Effector memory CD8-positive, alpha-beta T cell (primary cell): Measurements from ENCODE around the gene UBE2QL1.

Experiments used
- ATAC-seq: fragments of 150-1000 bp; cut with Tn5 transposase; replicated peaks from 2 replicates; pipeline ENCODE4 v1.10.0; 2021; ENCODE audit warnings: mild to moderate bottlenecking, moderate library complexity
- DNase-seq, 3 experiments: peaks; one replicate each; pipeline ENCODE4 v3.0.0; 2021
- H3K27ac Mint-ChIP-seq, 2 donors: one replicate each; pipeline ENCODE4 v1.8.0; 2022; ENCODE audit warnings: mild to moderate bottlenecking in 2 of 2, mixed read lengths in 2 of 2, moderate library complexity in 2 of 2
- H3K27me3 Mint-ChIP-seq, 2 donors: one replicate each; pipeline ENCODE4 v1.8.0; 2022; ENCODE audit warnings: mixed read lengths in 2 of 2
- H3K36me3 Mint-ChIP-seq: one replicate; pipeline ENCODE4 v1.8.0; 2022; ENCODE audit warnings: mild to moderate bottlenecking, moderate library complexity, mixed read lengths; ENCODE audit not compliant: insufficient read depth
- H3K4me1 Mint-ChIP-seq, 2 donors: one replicate each; pipeline ENCODE4 v1.8.0; 2022; ENCODE audit warnings: low read depth in 2 of 2, mixed read lengths in 2 of 2
- H3K4me3 Mint-ChIP-seq, 2 donors: one replicate each; pipeline ENCODE4 v1.8.0; 2022; ENCODE audit warnings: mild to moderate bottlenecking in 2 of 2, mixed read lengths in 2 of 2, moderate library complexity in 2 of 2
- H3K9me3 Mint-ChIP-seq, 2 donors: one replicate each; pipeline ENCODE4 v1.8.0; 2022; ENCODE audit warnings: mixed read lengths in 2 of 2

UBE2QL1 gene

DNA sequence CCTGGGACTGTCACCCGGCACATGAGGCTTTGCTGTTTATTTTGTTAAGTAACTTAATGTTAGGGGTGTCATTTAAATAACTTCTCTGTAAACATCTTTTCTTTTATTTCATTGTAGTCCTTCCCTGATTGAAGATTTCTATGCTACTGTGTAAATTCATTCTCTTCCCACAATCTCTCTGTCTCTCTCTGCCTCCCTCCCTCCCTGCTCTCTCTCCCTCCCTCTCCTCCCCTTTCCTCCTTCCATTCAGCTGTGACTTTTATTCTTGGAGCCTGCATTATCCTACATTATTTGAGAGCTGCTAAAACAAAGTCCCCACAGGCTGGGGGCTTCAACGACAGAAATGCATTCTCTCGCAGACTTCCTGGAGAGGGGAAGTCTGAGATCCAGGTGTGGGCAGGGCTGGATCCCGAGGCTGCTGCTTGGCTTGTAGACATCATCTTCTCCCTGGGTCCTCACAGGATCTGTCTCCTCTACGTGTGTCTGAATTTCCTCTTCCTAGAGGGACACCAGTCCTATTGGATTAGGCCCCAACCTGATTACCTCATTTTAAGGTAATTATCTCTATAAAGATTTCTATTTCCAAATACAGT lies 18.4 kb downstream of the UBE2QL1 start:
- DNase-seq = no peak
- Mint-ChIP-seq H3K4me1 (peaks cover 0 to 3% of the 10 kb centered on the region in 2 donors), H3K36me3 (no peaks in the 10 kb centered on the region), H3K27me3 (peaks cover 30 to 66% of the 10 kb centered on the region in 2 donors), H3K9me3 (no peaks in the 10 kb centered on the region), H3K27ac (no peak overlapping the region), H3K4me3 (no peak overlapping the region)
- ATAC-seq = no peak

DNA sequence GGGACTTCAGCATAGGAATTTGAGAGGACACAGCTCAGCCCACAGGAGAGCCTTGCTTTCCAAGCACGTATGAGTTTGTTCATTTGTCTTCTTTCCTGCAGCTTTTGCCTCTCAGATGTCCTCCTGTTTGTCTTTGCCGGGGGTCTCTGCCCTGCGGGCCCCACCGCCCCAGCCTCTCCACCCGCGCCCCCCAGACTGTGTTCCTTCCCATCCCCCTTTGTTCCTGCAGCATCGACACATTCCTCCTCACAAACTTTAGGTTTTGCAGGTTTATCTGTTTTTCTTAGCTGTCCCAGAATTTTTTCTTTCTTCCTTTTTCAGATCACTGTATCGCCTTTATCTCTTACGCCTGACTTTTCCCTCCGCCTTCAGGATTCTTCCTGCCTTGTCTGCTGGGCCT lies 18.9 kb downstream of the UBE2QL1 start:
- ATAC-seq (no peak), DNase-seq (no peak)
- Mint-ChIP-seq H3K9me3 (no peaks in the 10 kb centered on the region), H3K4me1 (peaks cover 0 to 3% of the 10 kb centered on the region in 2 donors), H3K36me3 (no peaks in the 10 kb centered on the region), H3K27me3 (peaks cover 34 to 66% of the 10 kb centered on the region in 2 donors), H3K27ac (no peak overlapping the region), H3K4me3 (no peak overlapping the region)

DNA sequence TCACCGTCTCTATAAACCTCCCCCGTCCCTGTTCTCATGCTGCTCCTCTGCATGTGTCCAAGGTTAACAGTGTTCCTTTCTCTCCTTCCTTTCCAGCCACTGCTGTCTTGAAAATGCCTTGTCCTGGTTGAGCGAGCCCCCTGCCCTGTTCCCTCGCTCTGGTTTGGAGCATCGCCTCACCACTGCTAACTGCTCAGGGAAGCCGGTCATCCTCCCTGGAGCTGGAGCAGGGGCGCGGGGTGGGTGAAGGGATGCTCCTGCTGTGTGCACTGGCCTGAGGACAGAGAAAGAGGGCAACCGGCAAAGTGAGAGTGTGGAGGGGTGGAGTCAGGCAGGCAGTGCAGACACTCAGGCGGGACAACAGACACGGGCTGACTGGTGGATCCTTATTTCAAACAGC lies 19.4 kb downstream of the UBE2QL1 start:
- Mint-ChIP-seq H3K9me3 (no peaks in the 10 kb centered on the region), H3K4me1 (peaks cover 0 to 3% of the 10 kb centered on the region in 2 donors), H3K4me3 (no peak overlapping the region), H3K36me3 (no peaks in the 10 kb centered on the region), H3K27ac (no peak overlapping the region), H3K27me3 (peaks cover 39 to 70% of the 10 kb centered on the region in 2 donors)
- ATAC-seq (no peak), DNase-seq (no peak)

- no peak for ATAC-seq
- Mint-ChIP-seq H3K36me3 (no peaks in the 10 kb centered on the region), H3K27ac (no peak overlapping the region), H3K9me3 (no peaks in the 10 kb centered on the region), H3K4me1 (peaks cover 0 to 3% of the 10 kb centered on the region in 2 donors), H3K4me3 (no peak overlapping the region), H3K27me3 (peaks cover 42 to 77% of the 10 kb centered on the region in 2 donors)
- no peak for DNase-seq
These were observed 20.2 kb downstream of the UBE2QL1 start for GRCh38 chr5:6468870-6469269.

DNA sequence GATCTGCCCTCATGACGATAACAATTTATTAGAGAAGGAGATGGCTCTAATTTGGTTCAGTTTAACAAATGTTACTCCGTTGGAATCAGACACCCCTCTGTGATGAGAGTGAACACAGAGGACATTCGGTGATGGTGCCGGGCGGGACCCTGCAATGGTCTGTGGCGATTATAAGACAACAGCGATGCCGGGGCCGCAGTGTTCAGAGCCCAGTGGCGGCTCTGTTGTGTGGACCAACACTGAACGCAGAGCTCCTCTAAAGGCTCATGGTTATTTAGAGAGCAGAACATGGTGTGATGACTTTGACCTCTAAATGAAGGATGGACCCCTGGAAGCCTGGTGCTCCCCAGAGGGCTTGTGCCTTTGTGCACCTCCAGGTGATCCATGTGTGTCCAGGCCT lies 21.2 kb downstream of the UBE2QL1 start:
- Mint-ChIP-seq H3K27me3 (peaks cover 44 to 87% of the 10 kb centered on the region in 2 donors), H3K4me3 (no peak overlapping the region), H3K9me3 (no peaks in the 10 kb centered on the region), H3K36me3 (no peaks in the 10 kb centered on the region), H3K27ac (no peak overlapping the region), H3K4me1 (peaks cover 0 to 3% of the 10 kb centered on the region in 2 donors)
- DNase-seq (no peak), ATAC-seq (no peak)

DNA sequence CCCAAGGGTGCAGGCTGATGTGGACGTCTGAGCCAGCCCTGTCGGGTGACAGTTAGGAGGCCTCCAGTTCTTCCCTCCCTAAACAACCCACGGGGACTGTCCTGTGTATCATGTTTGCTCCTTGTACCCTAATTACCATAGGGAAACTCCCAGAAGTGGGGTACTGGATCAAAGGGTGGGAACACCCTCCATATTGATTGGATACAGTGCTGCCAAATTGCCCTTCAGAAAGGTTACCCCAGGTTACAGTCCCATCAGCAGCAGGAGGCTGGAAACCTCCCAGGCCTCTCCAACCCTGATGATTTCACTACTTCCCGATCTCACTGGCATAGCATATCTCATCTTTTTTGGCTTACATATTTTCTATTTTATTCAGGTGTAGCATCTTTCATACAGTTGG lies 22.0 kb downstream of the UBE2QL1 start:
- ATAC-seq (no peak), DNase-seq (no peak)
- no peaks in the 10 kb centered on the region for H3K9me3 Mint-ChIP-seq
- H3K27ac Mint-ChIP-seq = no peak overlapping the region
- peaks cover 50 to 91% of the 10 kb centered on the region in 2 donors for H3K27me3 Mint-ChIP-seq
- peaks cover 0 to 3% of the 10 kb centered on the region in 2 donors for H3K4me1 Mint-ChIP-seq
- H3K36me3 Mint-ChIP-seq = no peaks in the 10 kb centered on the region
- no peak overlapping the region for H3K4me3 Mint-ChIP-seq

GRCh38 chr5:6471252-6471651 lies 22.6 kb downstream of the UBE2QL1 start:
- no peak for ATAC-seq
- H3K4me1 Mint-ChIP-seq = no peaks in the 10 kb centered on the region
- H3K27me3 Mint-ChIP-seq = peaks cover 50 to 87% of the 10 kb centered on the region in 2 donors
- H3K27ac Mint-ChIP-seq = no peak overlapping the region
- H3K4me3 Mint-ChIP-seq = no peak overlapping the region
- no peak for DNase-seq
- no peaks in the 10 kb centered on the region for H3K9me3 Mint-ChIP-seq
- H3K36me3 Mint-ChIP-seq = no peaks in the 10 kb centered on the region

DNA sequence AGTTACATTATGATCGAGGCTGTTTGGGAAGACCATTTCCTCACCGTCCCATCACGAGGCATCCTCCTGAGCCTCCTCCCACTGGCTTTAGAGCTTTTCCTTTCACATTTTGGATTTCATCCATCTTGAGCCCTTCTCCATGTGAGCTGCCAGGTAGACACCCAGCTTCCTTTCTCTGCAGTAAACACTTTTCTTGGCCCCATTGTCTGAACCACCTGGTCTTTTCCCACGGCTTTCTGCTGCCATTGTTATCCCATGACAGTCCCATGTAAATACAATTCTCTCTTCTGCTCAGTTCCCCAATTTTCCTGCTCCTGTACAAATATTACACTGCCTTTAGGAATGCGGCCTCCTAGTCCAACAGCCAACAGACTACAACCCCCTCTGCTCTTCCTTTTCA lies 24.1 kb downstream of the UBE2QL1 start:
- H3K4me1 Mint-ChIP-seq = no peaks in the 10 kb centered on the region
- no peak for DNase-seq
- no peak overlapping the region for H3K4me3 Mint-ChIP-seq
- H3K9me3 Mint-ChIP-seq = no peaks in the 10 kb centered on the region
- H3K36me3 Mint-ChIP-seq = no peaks in the 10 kb centered on the region
- peaks cover 53 to 87% of the 10 kb centered on the region in 2 donors for H3K27me3 Mint-ChIP-seq
- ATAC-seq = no peak
- H3K27ac Mint-ChIP-seq = no peak overlapping the region

GRCh38 chr5:6473284-6473683 lies 24.6 kb downstream of the UBE2QL1 start:
- H3K36me3 Mint-ChIP-seq = no peaks in the 10 kb centered on the region
- no peak for DNase-seq
- H3K4me3 Mint-ChIP-seq = no peak overlapping the region
- no peaks in the 10 kb centered on the region for H3K4me1 Mint-ChIP-seq
- no peaks in the 10 kb centered on the region for H3K9me3 Mint-ChIP-seq
- no peak for ATAC-seq
- peaks cover 48 to 85% of the 10 kb centered on the region in 2 donors for H3K27me3 Mint-ChIP-seq
- no peak overlapping the region for H3K27ac Mint-ChIP-seq

- no peaks in the 10 kb centered on the region for H3K4me1 Mint-ChIP-seq
- H3K27ac Mint-ChIP-seq = no peak overlapping the region
- no peaks in the 10 kb centered on the region for H3K36me3 Mint-ChIP-seq
- H3K9me3 Mint-ChIP-seq = no peaks in the 10 kb centered on the region
- DNase-seq (no peak), ATAC-seq (no peak)
- no peak overlapping the region for H3K4me3 Mint-ChIP-seq
- peaks cover 32 to 74% of the 10 kb centered on the region in 2 donors for H3K27me3 Mint-ChIP-seq
These were observed 27.1 kb downstream of the UBE2QL1 start for GRCh38 chr5:6475626-6476312.

DNA sequence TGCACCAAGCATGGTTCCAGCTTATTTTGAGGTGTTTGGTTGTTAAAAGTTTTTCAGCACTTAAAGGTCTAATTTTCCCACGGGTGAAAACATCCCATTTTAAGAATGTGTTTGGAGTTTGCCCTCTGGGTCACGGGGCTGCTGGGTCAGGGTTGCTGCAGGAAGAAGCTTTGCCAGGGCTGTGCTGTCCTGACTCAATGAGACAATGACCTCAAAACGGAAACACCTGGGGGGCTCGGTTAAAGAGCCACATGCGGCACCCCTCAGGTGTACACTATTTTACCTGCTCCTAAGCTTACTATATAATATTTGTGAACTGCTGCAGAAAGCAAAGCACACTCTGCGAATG lies 27.6 kb downstream of the UBE2QL1 start:
- ATAC-seq = no peak
- Mint-ChIP-seq H3K36me3 (no peaks in the 10 kb centered on the region), H3K4me1 (no peaks in the 10 kb centered on the region), H3K27ac (no peak overlapping the region), H3K27me3 (peaks cover 28 to 72% of the 10 kb centered on the region in 2 donors), H3K9me3 (no peaks in the 10 kb centered on the region), H3K4me3 (no peak overlapping the region)
- no peak for DNase-seq

DNA sequence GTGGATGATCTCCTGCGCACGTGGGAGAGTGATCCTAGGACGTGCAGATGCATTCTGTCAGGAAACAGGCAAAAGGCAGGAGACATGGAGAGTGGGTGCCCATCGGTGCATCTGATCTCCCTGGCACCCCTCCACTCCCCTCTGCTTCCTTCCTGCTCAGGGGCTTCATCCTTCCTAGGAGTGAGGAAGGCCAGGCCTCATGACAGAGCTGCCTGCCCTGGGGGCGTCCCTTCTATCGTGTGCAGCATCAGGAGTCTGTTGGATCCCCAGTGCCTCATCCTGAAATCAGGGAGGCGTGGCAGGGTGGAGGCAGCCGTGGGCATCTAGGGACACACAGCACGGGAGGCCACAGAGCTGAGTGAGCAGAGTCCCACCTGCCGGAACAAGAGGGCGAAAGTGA lies 30.1 kb downstream of the UBE2QL1 start:
- no peaks in the 10 kb centered on the region for H3K36me3 Mint-ChIP-seq
- ATAC-seq (no peak), DNase-seq (no peak)
- no peak overlapping the region for H3K27ac Mint-ChIP-seq
- no peaks in the 10 kb centered on the region for H3K9me3 Mint-ChIP-seq
- H3K4me3 Mint-ChIP-seq = no peak overlapping the region
- peaks cover 14 to 69% of the 10 kb centered on the region in 2 donors for H3K27me3 Mint-ChIP-seq
- peaks cover 0 to 2% of the 10 kb centered on the region in 2 donors for H3K4me1 Mint-ChIP-seq

- ATAC-seq = no peak
- H3K9me3 Mint-ChIP-seq = no peaks in the 10 kb centered on the region
- no peak overlapping the region for H3K4me3 Mint-ChIP-seq
- DNase-seq = no peak
- H3K4me1 Mint-ChIP-seq = peaks cover 0 to 2% of the 10 kb centered on the region in 2 donors
- H3K36me3 Mint-ChIP-seq = no peaks in the 10 kb centered on the region
- H3K27ac Mint-ChIP-seq = no peak overlapping the region
- peaks cover 6 to 67% of the 10 kb centered on the region in 2 donors for H3K27me3 Mint-ChIP-seq
These were observed 31.7 kb downstream of the UBE2QL1 start for GRCh38 chr5:6480133-6481051.
